Embryonic facial prominence (tissue), 1 donor: ENCODE data around the gene TUBA4B.

Experiments used
- DNase-seq: peaks from one replicate; pipeline ENCODE4 v3.0.0-alpha.2; 2016; ENCODE audit errors: extremely low spot score

Gene TUBA4B

GRCh38 chr2:219314804-219315468 is 61.9 kb downstream of the TUBA4B start:
- DNase-seq: no peak
